Testis (tissue), 2 donors: ENCODE measurements around the gene ITPA.

Experiments
- CTCF ChIP-seq, 3 experiments: fragments of 450-650 bp in 2 of 3; fragments of 200-600 bp in 1 of 3; sonication (generic) in 1 of 3; IDR thresholded peaks; one replicate each; pipeline ENCODE4 v1.5.1; 2016 to 2019; ENCODE audit warnings: antibody characterized with exemption in 3 of 3, mild to moderate bottlenecking in 2 of 3, moderate library complexity in 1 of 3
- POLR2A ChIP-seq: fragments of 450-650 bp; IDR thresholded peaks from one replicate; pipeline ENCODE4 v1.6.1; 2017; ENCODE audit warnings: antibody characterized with exemption, mild to moderate bottlenecking, moderate library complexity

GRCh38 chr20:3273371-3273770 lies 64.1 kb downstream of the ITPA start:
- no peak for TF ChIP-seq CTCF (IDR thresholded peaks at IDR 0.05)
- no peak for TF ChIP-seq POLR2A
